HL-60 (cell line): ENCODE measurements around the gene B3GNT9.

Source experiments
- POLR2AphosphoS5 ChIP-seq: IDR thresholded peaks from 2 replicates; pipeline ENCODE4 v1.6.1; 2012; ENCODE audit warnings: low read depth
- SPI1 ChIP-seq: IDR thresholded peaks from 2 replicates; pipeline ENCODE4 v1.6.1; 2012; ENCODE audit warnings: low read depth, mild to moderate bottlenecking, borderline replicate concordance
- TF ChIP-seq, protein P1 (sequence below): IDR thresholded peaks from one replicate; pipeline ENCODE4 v1.5.1; 2011; ENCODE audit warnings: low read length, control low read depth, inconsistent platforms; ENCODE audit not compliant: insufficient read depth

DNA sequence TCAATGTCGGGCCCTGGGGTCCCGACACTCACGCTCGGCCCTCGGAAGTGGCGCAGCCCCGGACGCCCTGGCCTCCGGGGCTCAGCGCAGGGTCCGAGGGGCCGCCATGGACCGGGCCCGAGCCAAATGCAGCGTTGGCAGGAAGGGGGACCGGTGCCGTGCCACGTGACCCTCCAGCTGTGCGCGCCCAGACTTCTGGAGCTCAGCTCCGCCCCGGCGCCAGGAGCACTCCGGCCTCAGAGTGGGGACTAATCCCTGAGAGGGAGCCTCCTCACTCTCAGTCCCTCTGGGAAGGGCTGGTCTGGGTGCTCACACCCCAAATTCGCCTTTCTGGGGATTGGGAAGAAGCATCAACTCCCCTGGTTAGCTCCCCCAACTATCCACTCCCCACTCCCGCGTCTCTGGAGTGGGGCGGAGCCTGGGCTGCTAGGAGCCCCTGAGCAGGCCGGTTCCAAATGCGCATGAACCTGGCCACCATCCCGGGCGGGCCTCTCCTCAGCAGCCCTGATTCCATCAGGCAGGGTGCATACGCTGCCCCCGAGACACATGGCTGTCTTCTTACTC lies at the start of gene B3GNT9:
- no peak for TF ChIP-seq SPI1
- TF ChIP-seq, protein P1, sequence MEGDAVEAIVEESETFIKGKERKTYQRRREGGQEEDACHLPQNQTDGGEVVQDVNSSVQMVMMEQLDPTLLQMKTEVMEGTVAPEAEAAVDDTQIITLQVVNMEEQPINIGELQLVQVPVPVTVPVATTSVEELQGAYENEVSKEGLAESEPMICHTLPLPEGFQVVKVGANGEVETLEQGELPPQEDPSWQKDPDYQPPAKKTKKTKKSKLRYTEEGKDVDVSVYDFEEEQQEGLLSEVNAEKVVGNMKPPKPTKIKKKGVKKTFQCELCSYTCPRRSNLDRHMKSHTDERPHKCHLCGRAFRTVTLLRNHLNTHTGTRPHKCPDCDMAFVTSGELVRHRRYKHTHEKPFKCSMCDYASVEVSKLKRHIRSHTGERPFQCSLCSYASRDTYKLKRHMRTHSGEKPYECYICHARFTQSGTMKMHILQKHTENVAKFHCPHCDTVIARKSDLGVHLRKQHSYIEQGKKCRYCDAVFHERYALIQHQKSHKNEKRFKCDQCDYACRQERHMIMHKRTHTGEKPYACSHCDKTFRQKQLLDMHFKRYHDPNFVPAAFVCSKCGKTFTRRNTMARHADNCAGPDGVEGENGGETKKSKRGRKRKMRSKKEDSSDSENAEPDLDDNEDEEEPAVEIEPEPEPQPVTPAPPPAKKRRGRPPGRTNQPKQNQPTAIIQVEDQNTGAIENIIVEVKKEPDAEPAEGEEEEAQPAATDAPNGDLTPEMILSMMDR = no peak
- TF ChIP-seq POLR2AphosphoS5 = no peak
